Tibial nerve (tissue), 4 donors: ENCODE results near the gene BNC2. TPM values are rescaled to one million over a fixed set of nuclear protein-coding genes. Genes with fewer than 3 reads are reported as not detected.

ENCODE experiments used
- DNase-seq, 2 donors: peaks; one replicate each; pipeline ENCODE4 v3.0.0-alpha.2; 2019; ENCODE audit warnings: low spot score in 2 of 2
- H3K27ac ChIP-seq, 4 donors: fragments of 200-600 bp; sonication (generic) in 3 of 4; one replicate each; pipeline ENCODE4 v1.5.1; 2017 to 2019; ENCODE audit warnings: mild to moderate bottlenecking in 1 of 4
- H3K27me3 ChIP-seq, 2 donors: fragments of 200-600 bp; sonication (generic) in 1 of 2; one replicate each; pipeline versions ENCODE4 v1.5.1 to v1.6.0; 2017 to 2019
- H3K36me3 ChIP-seq, 3 donors: fragments of 200-600 bp; sonication (generic); one replicate each; pipeline ENCODE4 v1.5.1; 2018 to 2019
- H3K4me1 ChIP-seq, 4 donors: fragments of 200-600 bp; sonication (generic) in 3 of 4; one replicate each; pipeline ENCODE4 v1.5.1; 2017 to 2019
- H3K4me3 ChIP-seq, 4 donors: fragments of 200-600 bp; sonication (generic) in 3 of 4; one replicate each; pipeline ENCODE4 v1.5.1; 2017 to 2019; ENCODE audit warnings: mild to moderate bottlenecking in 1 of 4, moderate library complexity in 1 of 4
- H3K9me3 ChIP-seq, 4 donors: fragments of 200-600 bp; sonication (generic) in 3 of 4; one replicate each; pipeline ENCODE4 v1.5.1; 2017 to 2019
- CTCF ChIP-seq, 5 experiments: fragments of 200-600 bp in 3 of 5; fragments of 450-650 bp in 2 of 5; sonication (generic) in 3 of 5; IDR thresholded peaks; one replicate each; pipeline ENCODE4 v1.5.1; 2016 to 2019; ENCODE audit warnings: antibody characterized with exemption in 5 of 5, mild to moderate bottlenecking in 3 of 5, moderate library complexity in 2 of 5
- EP300 ChIP-seq, 2 donors: sonication (generic); formaldehyde crosslinking; IDR thresholded peaks; one replicate each; pipeline ENCODE4 v1.6.1; 2017; ENCODE audit warnings: antibody characterized with exemption in 2 of 2, mild to moderate bottlenecking in 1 of 2
- POLR2A ChIP-seq, 2 donors: fragments of 450-650 bp; IDR thresholded peaks; one replicate each; pipeline ENCODE4 v1.6.1; 2017; ENCODE audit warnings: antibody characterized with exemption in 2 of 2, mild to moderate bottlenecking in 2 of 2, moderate library complexity in 2 of 2
- WGBS, 2 donors: methylation state at CpG; one replicate each; pipeline ENCODE4 v1.1.5; 2018; 5-methylcytosine and 5-hydroxymethylcytosine counted together
- total RNA-seq, 4 donors: library from RNA; depleted of rRNA; stranded (reverse); fragments of >200 nt; gene quantifications; one replicate each; pipeline ENCODE4 v1.1.0, GENCODE V29; 2016

The BNC2 gene
- total RNA-seq, 4 donors from 2014 or later: 69.9 to 89.6 (median 88.4) TPM

- Histone ChIP-seq H3K36me3 (no peaks in the 10 kb centered on the region), H3K4me3 (no peak overlapping the region), H3K27me3 (no peaks in the 10 kb centered on the region), H3K9me3 (no peaks in the 10 kb centered on the region), H3K4me1 (peaks cover 0 to 25% (median 0%) of the 10 kb centered on the region in 4 donors), H3K27ac (no peak overlapping the region)
- 70 to 73% methylated on average over 6 of the region's 6 CpGs for WGBS, 2 donors
- DNase-seq: no peak
- TF ChIP-seq POLR2A (IDR thresholded peaks at IDR 0.05) (no peak), CTCF (IDR thresholded peaks at IDR 0.05) (no peak), EP300 (IDR thresholded peaks at IDR 0.05) (no peak)
These were observed 442.5 kb downstream of the BNC2 start for GRCh38 chr9:16427873-16428427.

GRCh38 chr9:16426716-16427115, 443.8 kb downstream of the BNC2 start:
- no peak for DNase-seq
- TF ChIP-seq POLR2A (IDR thresholded peaks at IDR 0.05) (no peak), EP300 (IDR thresholded peaks at IDR 0.05) (no peak), CTCF (IDR thresholded peaks at IDR 0.05) (no peak)
- H3K9me3 ChIP-seq: no peaks in the 10 kb centered on the region
- H3K36me3 ChIP-seq: no peaks in the 10 kb centered on the region
- no peak overlapping the region for H3K27ac ChIP-seq
- no peak overlapping the region for H3K4me3 ChIP-seq
- H3K4me1 ChIP-seq: peaks cover 0 to 30% (median 0%) of the 10 kb centered on the region in 4 donors
- WGBS, 2 donors: 57 to 63% methylated on average over 2 of the region's 2 CpGs
- no peaks in the 10 kb centered on the region for H3K27me3 ChIP-seq

GRCh38 chr9:16425562-16426231, 444.8 kb downstream of the BNC2 start:
- Histone ChIP-seq H3K36me3 (no peaks in the 10 kb centered on the region), H3K4me1 (peaks cover 0 to 30% (median 0%) of the 10 kb centered on the region in 4 donors), H3K4me3 (no peak overlapping the region), H3K9me3 (no peaks in the 10 kb centered on the region), H3K27ac (no peak overlapping the region), H3K27me3 (no peaks in the 10 kb centered on the region)
- no peak for TF ChIP-seq EP300 (IDR thresholded peaks at IDR 0.05)
- DNase-seq: no peak
- 53 to 63% methylated on average over 8 of the region's 8 CpGs for WGBS, 2 donors

- Histone ChIP-seq H3K4me3 (no peak overlapping the region), H3K27me3 (no peaks in the 10 kb centered on the region), H3K27ac (no peak overlapping the region), H3K4me1 (peaks cover 0 to 23% (median 5%) of the 10 kb centered on the region in 4 donors), H3K9me3 (no peaks in the 10 kb centered on the region), H3K36me3 (no peaks in the 10 kb centered on the region)
- WGBS, 2 donors: 80 to 88% methylated on average over 5 of the region's 5 CpGs
- no peak for DNase-seq
- TF ChIP-seq POLR2A (IDR thresholded peaks at IDR 0.05): no peak
- TF ChIP-seq CTCF (IDR thresholded peaks at IDR 0.05): no peak
- TF ChIP-seq EP300 (IDR thresholded peaks at IDR 0.05): no peak
These were observed 448.4 kb downstream of the BNC2 start for GRCh38 chr9:16422114-16422513.

- no peaks in the 10 kb centered on the region for H3K27me3 ChIP-seq
- no peaks in the 10 kb centered on the region for H3K9me3 ChIP-seq
- 56 to 57% methylated on average over 7 of the region's 7 CpGs for WGBS, 2 donors
- no peaks in the 10 kb centered on the region for H3K36me3 ChIP-seq
- H3K4me1 ChIP-seq: peaks cover 0 to 29% (median 5%) of the 10 kb centered on the region in 4 donors
- no peak for DNase-seq
- no peak overlapping the region for H3K27ac ChIP-seq
- no peak overlapping the region for H3K4me3 ChIP-seq
- TF ChIP-seq CTCF (IDR thresholded peaks at IDR 0.05): no peak
- no peak for TF ChIP-seq EP300 (IDR thresholded peaks at IDR 0.05)
- no peak for TF ChIP-seq POLR2A (IDR thresholded peaks at IDR 0.05)
These were observed 448.9 kb downstream of the BNC2 start for GRCh38 chr9:16421532-16421931.
